ENCODE data around the gene SELENON.

- TF ChIP-seq GABPA (IDR thresholded peaks at IDR 0.05; ENCODE audit: borderline replicate concordance, insufficient read depth, low read length) (no peak), CTCF (IDR thresholded peaks at IDR 0.05; ENCODE audit: control extremely low read depth in 1 of 3, insufficient read depth in 1 of 3, low read depth in 1 of 3, low read length in 3 of 3) (no peak)
These were observed 4.4 kb downstream of the SELENON start for GRCh38 chr1:25804244-25804963.

Data from H1 (cell line).